Gastrocnemius medialis (tissue), 4 donors: ENCODE measurements around the gene BHMT2. TPM values are rescaled to one million over a fixed set of nuclear protein-coding genes. Genes with fewer than 3 reads are reported as not detected.

Experiments
- ATAC-seq, 2 donors: fragments of 150-250 bp; one replicate each; pipeline ENCODE4 v1.9.1; 2016
- DNase-seq, 2 donors: peaks; one replicate each; pipeline ENCODE4 v3.0.0-alpha.2; 2019
- H3K27ac ChIP-seq, 4 donors: fragments of 200-600 bp; sonication (generic); 1 replicate in 1 of 4; 2 replicates in 3 of 4; pipeline ENCODE4 v1.5.1; 2016 to 2018; ENCODE audit warnings: mild to moderate bottlenecking in 2 of 4, moderate library complexity in 1 of 4
- H3K27me3 ChIP-seq, 3 donors: fragments of 200-600 bp; sonication (generic) in 2 of 3; 1 replicate in 1 of 3; 2 replicates in 2 of 3; pipeline versions ENCODE4 v1.5.1 to v1.6.0; 2016 to 2019; ENCODE audit warnings: mild to moderate bottlenecking in 1 of 3, moderate library complexity in 1 of 3
- H3K36me3 ChIP-seq, 2 donors: fragments of 200-600 bp; sonication (generic) in 1 of 2; one replicate each; pipeline ENCODE4 v1.5.1; 2017 to 2018
- H3K4me1 ChIP-seq, 2 donors: fragments of 200-600 bp; sonication (generic) in 1 of 2; one replicate each; pipeline ENCODE4 v1.5.1; 2016 to 2017; ENCODE audit warnings: mild to moderate bottlenecking in 2 of 2
- H3K4me3 ChIP-seq, 4 donors: fragments of 200-600 bp; sonication (generic) in 3 of 4; 1 replicate in 1 of 4; 2 replicates in 3 of 4; pipeline ENCODE4 v1.5.1; 2016 to 2019; ENCODE audit warnings: mild to moderate bottlenecking in 2 of 4
- H3K9me3 ChIP-seq, 3 donors: fragments of 200-600 bp; sonication (generic) in 2 of 3; 1 replicate in 1 of 3; 2 replicates in 2 of 3; pipeline ENCODE4 v1.5.1; 2016 to 2019
- POLR2A ChIP-seq, 2 donors: fragments of 450-650 bp; IDR thresholded peaks; one replicate each; pipeline ENCODE4 v1.6.1; 2017; ENCODE audit warnings: antibody characterized with exemption in 2 of 2, mild to moderate bottlenecking in 2 of 2, moderate library complexity in 2 of 2
- in situ Hi-C, 4 donors: fragments of 200-750 bp; cut with MboI; loops; one replicate each; pipeline versions ENCODE4 v1.15.0 to v1.8.0; 2017; ENCODE audit warnings: low sequenced_read_pairs in 4 of 4
- intact Hi-C: fragments of 100-400 bp; cut with DNase I; formaldehyde crosslinking; loops from one replicate; pipeline ENCODE4 v1.15.1; 2023; ENCODE audit warnings: low total_unique reads
- total RNA-seq, 4 donors: library from RNA; depleted of rRNA; stranded (reverse); fragments of >200 nt; gene quantifications; one replicate each; pipeline versions ENCODE4 v1.1.0 to v1.2.3, GENCODE V29; 2016
- TF ChIP-seq, protein P1 (sequence below), 5 experiments: fragments of 450-650 bp in 3 of 5; fragments of 200-600 bp in 2 of 5; sonication (generic) in 2 of 5; IDR thresholded peaks in 4 of 5; conservative IDR thresholded peaks in 1 of 5; 1 replicate in 4 of 5; 2 replicates in 1 of 5; pipeline ENCODE4 v1.5.1; 2016 to 2019; ENCODE audit warnings: antibody characterized with exemption in 5 of 5, mild to moderate bottlenecking in 3 of 5, moderate library complexity in 3 of 5

BHMT2 gene
- total RNA-seq, 4 donors from 2014 or later: 3.3 to 7.1 (median 5.0) TPM

GRCh38 chr5:79031485-79031867 lies 38.1 kb upstream of the BHMT2 start:
- no peak overlapping the region for H3K4me3 ChIP-seq
- no peaks in the 10 kb centered on the region for H3K4me1 ChIP-seq
- TF ChIP-seq POLR2A (IDR thresholded peaks at IDR 0.05): no peak
- TF ChIP-seq, protein P1, sequence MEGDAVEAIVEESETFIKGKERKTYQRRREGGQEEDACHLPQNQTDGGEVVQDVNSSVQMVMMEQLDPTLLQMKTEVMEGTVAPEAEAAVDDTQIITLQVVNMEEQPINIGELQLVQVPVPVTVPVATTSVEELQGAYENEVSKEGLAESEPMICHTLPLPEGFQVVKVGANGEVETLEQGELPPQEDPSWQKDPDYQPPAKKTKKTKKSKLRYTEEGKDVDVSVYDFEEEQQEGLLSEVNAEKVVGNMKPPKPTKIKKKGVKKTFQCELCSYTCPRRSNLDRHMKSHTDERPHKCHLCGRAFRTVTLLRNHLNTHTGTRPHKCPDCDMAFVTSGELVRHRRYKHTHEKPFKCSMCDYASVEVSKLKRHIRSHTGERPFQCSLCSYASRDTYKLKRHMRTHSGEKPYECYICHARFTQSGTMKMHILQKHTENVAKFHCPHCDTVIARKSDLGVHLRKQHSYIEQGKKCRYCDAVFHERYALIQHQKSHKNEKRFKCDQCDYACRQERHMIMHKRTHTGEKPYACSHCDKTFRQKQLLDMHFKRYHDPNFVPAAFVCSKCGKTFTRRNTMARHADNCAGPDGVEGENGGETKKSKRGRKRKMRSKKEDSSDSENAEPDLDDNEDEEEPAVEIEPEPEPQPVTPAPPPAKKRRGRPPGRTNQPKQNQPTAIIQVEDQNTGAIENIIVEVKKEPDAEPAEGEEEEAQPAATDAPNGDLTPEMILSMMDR (IDR thresholded peaks at IDR 0.05 in 4 of 5, conservative IDR thresholded peaks at IDR 0.05 in 1 of 5): no peak
- H3K36me3 ChIP-seq: no peaks in the 10 kb centered on the region
- no peaks in the 10 kb centered on the region for H3K9me3 ChIP-seq
- intact Hi-C loops (no loop called here), in situ Hi-C loops (loop anchor here in 1 of 4 donors (10.0 kb wide), 1 partner anchor 73 kb away; no protein-coding TSS in a partner anchor)
- DNase-seq (no peak), ATAC-seq (no peak)
- no peak overlapping the region for H3K27ac ChIP-seq
- no peaks in the 10 kb centered on the region for H3K27me3 ChIP-seq

DNA sequence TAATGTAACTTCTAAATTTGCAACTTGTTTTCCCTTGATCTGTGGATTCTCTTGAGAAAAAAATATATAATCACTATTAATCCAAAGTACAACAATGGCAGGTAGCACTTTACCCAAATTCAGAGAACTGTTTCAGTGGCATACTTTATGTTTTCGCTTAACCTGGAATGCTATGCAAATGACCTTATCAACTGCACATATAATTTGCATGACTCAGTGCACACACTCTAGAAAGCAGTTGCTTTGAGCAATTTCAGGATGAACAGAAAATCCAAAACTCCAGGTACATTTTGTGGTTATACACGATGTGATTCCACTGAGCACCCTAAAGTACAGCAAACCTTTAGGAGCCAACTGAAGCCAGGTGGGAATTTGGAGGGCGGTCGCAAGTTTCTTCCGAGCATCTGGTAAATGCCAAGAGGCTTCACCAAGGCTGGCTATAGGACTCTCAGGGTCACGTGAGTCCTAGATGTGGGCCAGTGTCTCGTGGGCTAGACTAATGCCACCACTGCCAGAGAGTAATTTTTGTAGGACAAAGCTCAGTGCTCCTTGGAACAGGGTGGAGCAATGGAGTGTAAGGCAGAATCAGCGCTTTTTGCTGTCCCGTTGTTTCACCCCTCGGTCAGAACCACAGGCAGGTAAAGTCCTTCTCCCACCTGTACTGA lies 37.4 kb upstream of the BHMT2 start:
- Histone ChIP-seq H3K36me3 (no peaks in the 10 kb centered on the region), H3K27ac (no peak overlapping the region), H3K27me3 (no peaks in the 10 kb centered on the region), H3K4me1 (no peaks in the 10 kb centered on the region), H3K9me3 (no peaks in the 10 kb centered on the region), H3K4me3 (no peak overlapping the region)
- ATAC-seq (no peak), DNase-seq (no peak)
- intact Hi-C loops: no loop called here
- in situ Hi-C loops: loop anchor here in 1 of 4 donors (10.0 kb wide), 1 partner anchor 73 kb away; no protein-coding TSS in a partner anchor
- no peak for TF ChIP-seq POLR2A (IDR thresholded peaks at IDR 0.05)
- TF ChIP-seq, protein P1 (IDR thresholded peaks at IDR 0.05 in 4 of 5, conservative IDR thresholded peaks at IDR 0.05 in 1 of 5): no peak

GRCh38 chr5:79032782-79033181 lies 36.8 kb upstream of the BHMT2 start:
- no peak overlapping the region for H3K27ac ChIP-seq
- H3K36me3 ChIP-seq: no peaks in the 10 kb centered on the region
- intact Hi-C loops: no loop called here
- no peak overlapping the region for H3K4me3 ChIP-seq
- TF ChIP-seq, protein P1 (IDR thresholded peaks at IDR 0.05 in 4 of 5, conservative IDR thresholded peaks at IDR 0.05 in 1 of 5): no peak
- TF ChIP-seq POLR2A (IDR thresholded peaks at IDR 0.05): no peak
- in situ Hi-C loops: loop anchor here in 1 of 4 donors (10.0 kb wide), 1 partner anchor 72 kb away; no protein-coding TSS in a partner anchor
- no peaks in the 10 kb centered on the region for H3K27me3 ChIP-seq
- no peaks in the 10 kb centered on the region for H3K4me1 ChIP-seq
- H3K9me3 ChIP-seq: no peaks in the 10 kb centered on the region
- DNase-seq (no peak), ATAC-seq (no peak)

DNA sequence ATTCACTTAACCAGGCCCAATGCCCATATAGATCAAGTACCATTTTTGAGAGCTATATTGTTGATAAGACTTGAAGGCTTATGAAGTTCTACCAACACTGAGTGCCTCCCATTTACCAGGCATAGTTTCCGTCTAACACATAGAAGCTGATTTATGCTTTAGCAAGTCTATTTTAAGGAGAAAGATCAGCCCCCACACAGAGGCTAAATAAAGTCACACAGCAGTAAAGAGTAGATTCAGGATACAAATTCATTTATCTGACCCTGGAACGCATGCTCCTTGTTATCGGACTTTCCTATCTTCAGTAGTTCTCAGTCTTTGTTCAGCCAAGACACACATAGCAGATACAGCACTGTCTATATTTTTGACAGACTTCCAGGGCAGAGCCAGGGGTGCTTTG lies 34.3 kb upstream of the BHMT2 start:
- no peak for DNase-seq
- H3K9me3 ChIP-seq: no peaks in the 10 kb centered on the region
- no peak for ATAC-seq
- no peak for TF ChIP-seq POLR2A (IDR thresholded peaks at IDR 0.05)
- TF ChIP-seq, protein P1 (IDR thresholded peaks at IDR 0.05 in 4 of 5, conservative IDR thresholded peaks at IDR 0.05 in 1 of 5): no peak
- no peak overlapping the region for H3K27ac ChIP-seq
- no peaks in the 10 kb centered on the region for H3K4me1 ChIP-seq
- no peaks in the 10 kb centered on the region for H3K36me3 ChIP-seq
- intact Hi-C loops (no loop called here), in situ Hi-C loops (loop anchor here in 1 of 4 donors (10.0 kb wide), 1 partner anchor 70 kb away; no protein-coding TSS in a partner anchor)
- no peak overlapping the region for H3K4me3 ChIP-seq
- no peaks in the 10 kb centered on the region for H3K27me3 ChIP-seq
